Measurements from ENCODE around the gene UGT3A1.

Gene UGT3A1

GRCh38 chr5:35908814-35909213, 82.4 kb downstream of the UGT3A1 start:
- DNase-seq, result no peak

GRCh38 chr5:35908228-35908627, 83.0 kb downstream of the UGT3A1 start:
- DNase-seq, result no peak

GRCh38 chr5:35904443-35905132, 86.6 kb downstream of the UGT3A1 start:
- DNase-seq, result no peak

- no peak for DNase-seq
Measured at GRCh38 chr5:35903631-35904203, 87.5 kb downstream of the UGT3A1 start.

- no peak for DNase-seq
Measured at GRCh38 chr5:35902046-35902672, 89.0 kb downstream of the UGT3A1 start.
